WI38 (cell line): ENCODE results near the gene NRDC.

Source experiments
- H3K4me3 ChIP-seq: 2 replicates; pipeline ENCODE4 v1.5.1; 2011; ENCODE audit warnings: low read depth, mild to moderate bottlenecking, control low read depth, low read length
- TF ChIP-seq, protein P1 (sequence below): IDR thresholded peaks from 2 replicates; pipeline ENCODE4 v1.5.1; 2012; ENCODE audit warnings: low read depth, mild to moderate bottlenecking, control low read depth, low read length

The NRDC gene

DNA sequence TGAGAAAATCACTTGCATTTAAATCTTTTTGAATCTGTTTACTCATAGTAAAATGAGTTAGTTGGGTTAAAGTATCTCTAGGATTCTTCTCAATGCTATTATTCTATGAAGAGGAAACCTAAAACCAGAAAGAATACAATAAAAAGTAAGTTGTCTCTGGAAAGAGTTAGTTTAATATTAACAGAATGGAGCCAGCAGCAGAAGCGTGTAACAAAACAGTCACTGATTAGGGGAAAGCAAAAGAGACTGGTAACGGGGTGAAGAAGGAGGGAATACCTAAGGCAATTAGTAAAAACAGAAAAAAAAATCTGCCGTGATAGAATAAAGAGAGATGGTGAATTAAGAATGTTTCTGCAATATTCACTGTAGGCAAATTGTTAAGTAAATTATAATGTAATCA, 60.0 kb downstream of the NRDC start:
- TF ChIP-seq, protein P1, sequence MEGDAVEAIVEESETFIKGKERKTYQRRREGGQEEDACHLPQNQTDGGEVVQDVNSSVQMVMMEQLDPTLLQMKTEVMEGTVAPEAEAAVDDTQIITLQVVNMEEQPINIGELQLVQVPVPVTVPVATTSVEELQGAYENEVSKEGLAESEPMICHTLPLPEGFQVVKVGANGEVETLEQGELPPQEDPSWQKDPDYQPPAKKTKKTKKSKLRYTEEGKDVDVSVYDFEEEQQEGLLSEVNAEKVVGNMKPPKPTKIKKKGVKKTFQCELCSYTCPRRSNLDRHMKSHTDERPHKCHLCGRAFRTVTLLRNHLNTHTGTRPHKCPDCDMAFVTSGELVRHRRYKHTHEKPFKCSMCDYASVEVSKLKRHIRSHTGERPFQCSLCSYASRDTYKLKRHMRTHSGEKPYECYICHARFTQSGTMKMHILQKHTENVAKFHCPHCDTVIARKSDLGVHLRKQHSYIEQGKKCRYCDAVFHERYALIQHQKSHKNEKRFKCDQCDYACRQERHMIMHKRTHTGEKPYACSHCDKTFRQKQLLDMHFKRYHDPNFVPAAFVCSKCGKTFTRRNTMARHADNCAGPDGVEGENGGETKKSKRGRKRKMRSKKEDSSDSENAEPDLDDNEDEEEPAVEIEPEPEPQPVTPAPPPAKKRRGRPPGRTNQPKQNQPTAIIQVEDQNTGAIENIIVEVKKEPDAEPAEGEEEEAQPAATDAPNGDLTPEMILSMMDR = no peak
- H3K4me3 ChIP-seq = no peak overlapping the region

DNA sequence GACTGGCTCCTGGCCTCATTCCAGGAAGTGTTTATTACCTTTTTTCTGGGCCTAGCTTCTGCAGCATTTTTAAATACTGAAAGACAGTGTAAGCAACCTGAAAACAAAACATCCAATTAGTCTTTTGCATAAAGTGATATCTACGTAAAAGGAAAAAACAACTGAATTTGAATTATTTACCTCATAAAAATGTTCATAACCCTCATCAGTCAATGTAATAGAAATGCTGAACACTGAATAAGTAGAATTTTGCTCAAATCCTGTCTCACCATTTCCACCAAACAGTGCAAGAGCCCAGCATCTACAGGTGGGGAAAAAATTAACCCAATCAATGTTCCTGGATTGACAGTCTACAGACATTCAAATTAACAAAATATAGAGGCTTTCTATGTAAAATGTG, 64.0 kb downstream of the NRDC start:
- no peak overlapping the region for H3K4me3 ChIP-seq
- TF ChIP-seq, protein P1 = no peak

DNA sequence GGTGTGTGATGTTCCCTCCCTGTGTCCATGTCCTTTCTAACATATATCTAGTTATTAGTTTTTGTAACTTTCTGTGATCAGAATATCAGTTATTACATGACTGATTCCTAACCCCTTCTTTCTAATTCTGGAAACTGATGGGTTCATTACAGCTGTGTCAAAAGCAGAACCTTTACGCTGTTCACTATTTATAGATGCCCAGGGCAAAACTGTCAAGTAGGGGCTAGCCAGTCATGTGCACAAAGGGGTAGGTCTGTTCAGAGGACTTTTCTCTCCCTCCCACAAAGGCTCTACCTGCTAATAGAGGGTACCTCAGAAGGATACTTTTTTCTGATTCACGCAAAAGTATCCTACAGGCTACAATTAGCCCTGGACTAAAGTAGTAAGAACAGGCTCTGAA, 79.2 kb downstream of the NRDC start:
- TF ChIP-seq, protein P1 = no peak
- no peak overlapping the region for H3K4me3 ChIP-seq

DNA sequence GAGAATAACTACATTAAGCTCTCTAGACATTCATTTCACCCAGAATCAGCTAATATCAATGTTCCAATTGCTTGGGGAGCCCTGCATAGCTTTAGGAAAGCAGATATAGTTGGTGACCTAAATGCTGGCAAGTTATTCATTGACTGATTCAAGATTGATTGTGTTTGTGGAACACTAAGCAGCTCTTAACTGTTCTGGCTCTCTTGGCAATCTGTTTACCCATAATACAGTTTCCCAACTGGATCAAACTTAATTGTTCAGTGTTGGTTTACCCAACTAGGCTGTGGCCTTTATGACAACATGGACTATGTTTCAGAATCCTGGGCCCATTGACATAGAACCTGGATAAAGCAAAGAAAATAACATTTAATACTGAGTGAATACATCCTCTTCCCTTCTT, 83.7 kb downstream of the NRDC start:
- H3K4me3 ChIP-seq = no peak overlapping the region
- TF ChIP-seq, protein P1 = no peak

DNA sequence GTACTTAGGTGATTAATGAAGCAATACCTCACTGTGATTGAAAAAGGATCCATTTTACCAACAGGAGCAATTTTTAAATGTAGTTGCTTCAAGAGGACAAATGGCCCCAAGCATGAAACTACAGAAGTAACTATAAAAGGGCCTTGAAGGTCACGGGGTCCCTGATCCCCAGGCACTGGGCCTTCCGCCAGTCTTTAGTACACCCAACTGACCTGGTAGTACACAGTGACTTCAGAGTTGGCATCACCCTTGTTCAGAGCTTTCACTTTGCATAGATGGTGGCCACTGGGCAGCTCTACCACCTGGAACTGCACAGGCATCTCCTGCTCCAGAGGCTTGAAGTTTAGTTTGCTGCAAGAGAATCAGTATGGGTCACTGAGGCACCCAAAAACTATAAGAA, 84.3 kb downstream of the NRDC start:
- TF ChIP-seq, protein P1 = no peak
- H3K4me3 ChIP-seq = no peak overlapping the region

DNA sequence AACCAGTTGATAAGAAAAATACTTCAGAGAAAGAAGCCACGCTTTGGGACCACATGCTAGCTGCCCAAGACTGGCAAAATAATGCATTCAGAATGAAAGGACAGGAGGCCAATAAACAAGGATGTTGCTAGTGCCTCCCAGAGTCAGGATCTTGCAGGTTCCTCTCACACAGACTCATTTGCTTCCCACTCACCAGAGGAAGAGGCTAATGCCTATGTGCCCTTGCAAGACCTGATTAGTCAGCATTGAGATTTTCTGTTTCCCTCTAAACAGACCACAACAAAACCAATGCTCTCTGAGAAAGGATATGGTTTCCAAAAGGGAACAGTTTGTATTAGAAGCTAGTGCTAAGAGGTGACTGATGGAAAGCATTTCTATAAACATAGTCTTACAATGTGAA, 85.7 kb downstream of the NRDC start:
- H3K4me3 ChIP-seq = no peak overlapping the region
- TF ChIP-seq, protein P1 = no peak

DNA sequence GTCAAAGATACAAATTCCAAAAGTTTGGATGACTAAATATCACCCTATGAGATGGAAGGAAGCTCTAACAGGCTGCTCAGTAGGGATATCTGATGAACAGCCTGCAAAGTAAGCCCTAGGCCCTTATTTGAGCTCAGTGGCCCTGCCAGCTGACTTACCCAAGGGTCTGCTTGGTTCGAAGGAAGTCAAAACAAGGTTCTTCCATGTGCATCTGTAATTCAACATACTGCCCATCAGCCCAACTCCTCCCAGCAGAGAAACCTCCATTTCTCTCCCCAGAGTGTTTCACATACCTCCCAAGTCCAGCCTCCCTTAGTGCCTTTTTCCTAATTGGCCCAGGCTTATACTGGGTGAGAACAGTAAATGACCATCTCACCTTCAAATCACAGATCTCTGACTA, 86.6 kb downstream of the NRDC start:
- TF ChIP-seq, protein P1 = no peak
- no peak overlapping the region for H3K4me3 ChIP-seq
